Caco-2 (cell line): ENCODE measurements around the gene PITPNB. TPM values are rescaled to one million over a fixed set of nuclear protein-coding genes. Genes with fewer than 3 reads are reported as not detected.

Source experiments
- BruUV-seq: library from RNA; stranded (reverse); fragments of 400-500 nt; replicated peaks from 2 replicates; lab custom pipeline; 2021; lab: Mats Ljungman, UMichigan
- CTCF ChIA-PET: fragments of 300-600 bp; sonication (Branson Sonifier 250); formaldehyde crosslinking; loops from one replicate; lab custom pipeline; 2022; ENCODE audit warnings: antibody characterized with exemption; lab: Charles Lee
- POLR2A ChIA-PET: fragments of 300-600 bp; sonication (Branson Sonifier 250); formaldehyde crosslinking; loops from one replicate; lab custom pipeline; 2022; ENCODE audit warnings: antibody characterized with exemption; lab: Charles Lee
- DNase-seq, 2 experiments: peaks; one replicate each; pipeline versions ENCODE4 v3.0.0 to v3.0.0-alpha.2; 2020 to 2022
- H3K27me3 ChIP-seq: replicated peaks from 2 replicates; pipeline ENCODE4 v1.6.0; 2011; ENCODE audit warnings: low read length; ENCODE audit not compliant: control insufficient read depth, insufficient read depth
- H3K36me3 ChIP-seq: 2 replicates; pipeline ENCODE4 v1.5.1; 2011; ENCODE audit warnings: low read length; ENCODE audit not compliant: control insufficient read depth, insufficient read depth
- H3K4me1 ChIP-seq: fragments of 250-450 bp; sonication (Bioruptor Pico); 2 replicates; pipeline ENCODE4 v1.5.1; 2020; ENCODE audit warnings: mild to moderate bottlenecking
- H3K4me3 ChIP-seq: 2 replicates; pipeline ENCODE4 v1.5.1; 2011; ENCODE audit warnings: low read depth, mild to moderate bottlenecking, control low read depth, low read length
- H3K9me3 ChIP-seq: fragments of 250-450 bp; sonication (Bioruptor Pico); 2 replicates; pipeline ENCODE4 v1.5.1; 2020; ENCODE audit warnings: mild to moderate bottlenecking, moderate library complexity
- H3K27ac Mint-ChIP-seq: one replicate; pipeline ENCODE4 v1.8.0; 2022; ENCODE audit warnings: mixed read lengths; ENCODE audit not compliant: unreplicated experiment
- H3K27me3 Mint-ChIP-seq: one replicate; pipeline ENCODE4 v1.8.0; 2022; ENCODE audit warnings: mixed read lengths; ENCODE audit not compliant: insufficient read depth, unreplicated experiment
- H3K36me3 Mint-ChIP-seq: one replicate; pipeline ENCODE4 v1.8.0; 2022; ENCODE audit warnings: mild to moderate bottlenecking, mixed read lengths; ENCODE audit not compliant: insufficient read depth, unreplicated experiment
- H3K4me1 Mint-ChIP-seq: one replicate; pipeline ENCODE4 v1.8.0; 2022; ENCODE audit warnings: low read depth, mixed read lengths; ENCODE audit not compliant: unreplicated experiment
- H3K4me3 Mint-ChIP-seq: one replicate; pipeline ENCODE4 v1.8.0; 2022; ENCODE audit warnings: mild to moderate bottlenecking, moderate library complexity, mixed read lengths; ENCODE audit not compliant: unreplicated experiment
- H3K9me3 Mint-ChIP-seq: one replicate; pipeline ENCODE4 v1.8.0; 2022; ENCODE audit warnings: mixed read lengths; ENCODE audit not compliant: unreplicated experiment
- CTCF ChIP-seq, 2 experiments: fragments of 200-600 bp in 1 of 2; IDR thresholded peaks; 1 replicate in 1 of 2; 2 replicates in 1 of 2; pipeline versions ENCODE4 v1.5.1 to v1.8.0; 2011 to 2022; ENCODE audit warnings: antibody characterized with exemption in 1 of 2, control low read depth in 1 of 2, inconsistent platforms in 1 of 2, low read depth in 1 of 2, low read length in 1 of 2, mild to moderate bottlenecking in 1 of 2, moderate library complexity in 1 of 2; ENCODE audit not compliant: insufficient read depth in 1 of 2, severe bottlenecking in 1 of 2, unreplicated experiment in 1 of 2
- intact Hi-C: fragments of 100-400 bp; cut with micrococcal nuclease; formaldehyde crosslinking; loops from one replicate; pipeline ENCODE4 v1.10.0; 2022; ENCODE audit not compliant: unreplicated experiment
- total RNA-seq: library from RNA; stranded (reverse); gene quantifications from 2 replicates; pipeline ENCODE4 v1.2.3, GENCODE V29; 2022

Gene PITPNB
- total RNA-seq, 1 experiment from 2014 or later = 81.7 TPM

DNA sequence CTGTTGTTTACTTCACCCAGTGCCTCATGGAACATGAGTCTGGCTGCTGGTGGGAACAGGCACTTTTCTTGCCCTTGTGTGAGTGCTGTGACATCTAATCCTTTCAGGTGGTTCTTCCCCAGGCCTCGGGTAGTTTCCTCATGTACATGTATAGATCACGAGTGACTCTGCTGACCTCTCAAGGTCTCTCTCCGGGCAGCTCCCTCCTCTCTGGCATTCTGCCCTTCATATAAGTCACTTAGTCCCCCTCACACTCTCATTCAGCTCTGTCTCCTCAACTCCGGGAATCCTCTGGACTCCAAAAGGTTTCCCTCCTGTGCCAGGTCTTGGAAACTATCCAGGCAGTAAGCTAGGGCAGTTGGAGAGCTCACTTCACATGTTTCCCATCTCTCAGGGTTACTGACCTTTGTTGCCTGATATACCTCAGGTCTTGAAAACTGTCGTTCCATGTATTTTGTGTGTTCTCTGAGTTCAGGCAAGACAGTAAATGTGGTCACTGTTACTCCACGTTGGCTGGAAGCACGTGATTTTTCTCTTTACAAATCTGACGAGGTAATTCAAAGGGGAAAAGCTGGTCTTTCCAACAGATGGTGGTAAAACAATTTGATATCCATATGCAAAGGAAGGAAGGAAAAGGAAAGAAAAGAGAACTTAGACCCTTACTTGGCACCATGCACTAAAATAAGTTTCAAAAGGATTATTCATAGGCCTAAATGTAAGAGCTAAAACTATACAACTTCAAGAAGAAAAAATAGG is 40.5 kb upstream of the PITPNB start:
- no peak for DNase-seq
- Mint-ChIP-seq H3K4me1 (no peaks in the 10 kb centered on the region), H3K36me3 (no peaks in the 10 kb centered on the region), H3K27ac (no peak overlapping the region), H3K4me3 (no peak overlapping the region), H3K27me3 (no peaks in the 10 kb centered on the region), H3K9me3 (no peaks in the 10 kb centered on the region)
- ChIA-PET POLR2A (no interaction called here), CTCF (no interaction called here)
- H3K9me3 ChIP-seq = no peaks in the 10 kb centered on the region
- H3K4me1 ChIP-seq = no peaks in the 10 kb centered on the region
- intact Hi-C loops = no loop called here
- H3K27me3 ChIP-seq = no peaks in the 10 kb centered on the region
- no peak for TF ChIP-seq CTCF (IDR thresholded peaks at IDR 0.05; ENCODE audit: insufficient read depth in 1 of 2, low read depth in 1 of 2, low read length in 1 of 2, severe bottlenecking in 1 of 2, unreplicated experiment in 1 of 2)
- no peaks in the 10 kb centered on the region for H3K36me3 ChIP-seq
- BruUV-seq = no TSS peak
- H3K4me3 ChIP-seq = no peak overlapping the region

DNA sequence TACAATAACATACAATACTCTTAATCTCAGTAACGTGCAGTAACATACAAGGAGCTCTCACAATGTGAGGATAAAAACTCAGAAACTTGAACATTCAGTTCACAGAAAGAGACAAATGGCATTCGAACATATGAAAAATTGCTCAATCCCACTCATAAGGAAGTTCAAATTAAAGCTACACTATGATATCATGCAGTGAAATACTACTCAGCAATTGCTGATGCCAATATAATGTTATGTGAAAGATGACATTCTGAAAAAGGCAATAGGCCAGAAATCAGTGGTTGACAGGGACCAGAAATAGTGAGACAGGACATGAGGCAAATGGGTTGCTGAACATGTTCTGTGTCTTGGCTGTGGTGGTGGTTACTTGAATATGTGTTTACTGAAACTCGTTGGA is 33.7 kb upstream of the PITPNB start:
- H3K4me3 ChIP-seq = no peak overlapping the region
- DNase-seq = no peak
- CTCF ChIA-PET = no interaction called here
- H3K4me1 Mint-ChIP-seq = no peaks in the 10 kb centered on the region
- no peaks in the 10 kb centered on the region for H3K27me3 Mint-ChIP-seq
- no peak overlapping the region for H3K27ac Mint-ChIP-seq
- TF ChIP-seq CTCF (IDR thresholded peaks at IDR 0.05; ENCODE audit: insufficient read depth in 1 of 2, low read depth in 1 of 2, low read length in 1 of 2, severe bottlenecking in 1 of 2, unreplicated experiment in 1 of 2) = no peak
- H3K9me3 Mint-ChIP-seq = no peaks in the 10 kb centered on the region
- POLR2A ChIA-PET = no interaction called here
- no peaks in the 10 kb centered on the region for H3K27me3 ChIP-seq
- no peak overlapping the region for H3K4me3 Mint-ChIP-seq
- H3K9me3 ChIP-seq = no peaks in the 10 kb centered on the region
- H3K36me3 ChIP-seq = no peaks in the 10 kb centered on the region
- H3K4me1 ChIP-seq = peaks cover 5% of the 10 kb centered on the region; the same call in 1 of the 2 replicates
- BruUV-seq = no TSS peak
- no peaks in the 10 kb centered on the region for H3K36me3 Mint-ChIP-seq
- intact Hi-C loops = no loop called here

GRCh38 chr22:27952091-27952490 is 33.0 kb upstream of the PITPNB start:
- H3K9me3 Mint-ChIP-seq = no peaks in the 10 kb centered on the region
- H3K4me3 ChIP-seq = no peak overlapping the region
- H3K4me1 ChIP-seq = peaks cover 5% of the 10 kb centered on the region; the same call in 1 of the 2 replicates
- POLR2A ChIA-PET = no interaction called here
- H3K4me3 Mint-ChIP-seq = no peak overlapping the region
- no peak for TF ChIP-seq CTCF (IDR thresholded peaks at IDR 0.05; ENCODE audit: insufficient read depth in 1 of 2, low read depth in 1 of 2, low read length in 1 of 2, severe bottlenecking in 1 of 2, unreplicated experiment in 1 of 2)
- no peaks in the 10 kb centered on the region for H3K4me1 Mint-ChIP-seq
- H3K36me3 ChIP-seq = no peaks in the 10 kb centered on the region
- CTCF ChIA-PET = no interaction called here
- intact Hi-C loops = no loop called here
- no peak overlapping the region for H3K27ac Mint-ChIP-seq
- no peaks in the 10 kb centered on the region for H3K27me3 ChIP-seq
- no peaks in the 10 kb centered on the region for H3K27me3 Mint-ChIP-seq
- BruUV-seq = no TSS peak
- H3K9me3 ChIP-seq = no peaks in the 10 kb centered on the region
- no peak for DNase-seq
- H3K36me3 Mint-ChIP-seq = peaks cover 3% of the 10 kb centered on the region
